Glutamatergic neuron (in vitro differentiated cells): ENCODE measurements around the gene DCLRE1C. TPM values are rescaled to one million over a fixed set of nuclear protein-coding genes. Genes with fewer than 3 reads are reported as not detected.

Experiments used
- DNase-seq: peaks from one replicate; pipeline ENCODE4 v3.0.0; 2022
- H3K27ac Mint-ChIP-seq: one replicate; pipeline ENCODE4 v1.8.0; 2020; ENCODE audit warnings: mild to moderate bottlenecking, mixed read lengths, inconsistent platforms; ENCODE audit not compliant: unreplicated experiment
- H3K27me3 Mint-ChIP-seq: one replicate; pipeline ENCODE4 v1.8.0; 2020; ENCODE audit warnings: mild to moderate bottlenecking, moderate library complexity, mixed read lengths, inconsistent platforms; ENCODE audit not compliant: unreplicated experiment
- H3K36me3 Mint-ChIP-seq: one replicate; pipeline ENCODE4 v1.8.0; 2020; ENCODE audit warnings: mild to moderate bottlenecking, mixed read lengths, inconsistent platforms; ENCODE audit not compliant: unreplicated experiment
- H3K4me1 Mint-ChIP-seq: one replicate; pipeline ENCODE4 v1.8.0; 2020; ENCODE audit warnings: mild to moderate bottlenecking, low read depth, mixed read lengths, inconsistent platforms; ENCODE audit not compliant: unreplicated experiment
- H3K4me3 Mint-ChIP-seq: one replicate; pipeline ENCODE4 v1.8.0; 2020; ENCODE audit warnings: mild to moderate bottlenecking, mixed read lengths, inconsistent platforms; ENCODE audit not compliant: unreplicated experiment
- H3K9me3 Mint-ChIP-seq: one replicate; pipeline ENCODE4 v1.8.0; 2020; ENCODE audit warnings: mild to moderate bottlenecking, moderate library complexity, mixed read lengths, inconsistent platforms; ENCODE audit not compliant: unreplicated experiment
- total RNA-seq: library from RNA; stranded (reverse); fragmentation: NEBNext Ultra II Directional; extraction: Animal tissue kit (Norgen Biotek cat#: 25700); gene quantifications from one replicate; pipeline ENCODE4 v1.2.1, GENCODE V29; 2021; ENCODE audit not compliant: unreplicated experiment
- TF ChIP-seq, protein P1 (sequence below): fragments of 200-600 bp; sonication (generic); IDR thresholded peaks from one replicate; pipeline ENCODE4 v1.5.0; 2021; ENCODE audit not compliant: partially characterized antibody, unreplicated experiment

Gene DCLRE1C
- total RNA-seq, 1 donor from 2014 or later = 8.5 TPM

DNA sequence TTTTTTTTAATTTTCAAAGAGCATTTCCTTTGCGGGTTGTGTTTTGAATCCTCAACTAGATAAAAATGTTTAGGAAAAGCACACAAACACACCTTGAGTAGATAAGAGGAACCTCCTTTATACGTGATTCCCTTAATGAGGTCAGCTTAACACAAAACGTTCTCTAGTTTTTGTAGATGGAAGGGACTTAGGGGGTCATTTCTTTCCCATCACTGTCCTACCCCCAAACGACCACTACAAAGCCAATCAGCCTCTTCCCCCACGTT, 74.0 kb downstream of the DCLRE1C start:
- H3K27me3 Mint-ChIP-seq = peaks cover 11% of the 10 kb centered on the region
- H3K4me3 Mint-ChIP-seq = peak overlapping the region; percentile 92
- H3K27ac Mint-ChIP-seq = peak overlapping the region; percentile 18
- peaks cover 6% of the 10 kb centered on the region for H3K9me3 Mint-ChIP-seq
- TF ChIP-seq, protein P1, sequence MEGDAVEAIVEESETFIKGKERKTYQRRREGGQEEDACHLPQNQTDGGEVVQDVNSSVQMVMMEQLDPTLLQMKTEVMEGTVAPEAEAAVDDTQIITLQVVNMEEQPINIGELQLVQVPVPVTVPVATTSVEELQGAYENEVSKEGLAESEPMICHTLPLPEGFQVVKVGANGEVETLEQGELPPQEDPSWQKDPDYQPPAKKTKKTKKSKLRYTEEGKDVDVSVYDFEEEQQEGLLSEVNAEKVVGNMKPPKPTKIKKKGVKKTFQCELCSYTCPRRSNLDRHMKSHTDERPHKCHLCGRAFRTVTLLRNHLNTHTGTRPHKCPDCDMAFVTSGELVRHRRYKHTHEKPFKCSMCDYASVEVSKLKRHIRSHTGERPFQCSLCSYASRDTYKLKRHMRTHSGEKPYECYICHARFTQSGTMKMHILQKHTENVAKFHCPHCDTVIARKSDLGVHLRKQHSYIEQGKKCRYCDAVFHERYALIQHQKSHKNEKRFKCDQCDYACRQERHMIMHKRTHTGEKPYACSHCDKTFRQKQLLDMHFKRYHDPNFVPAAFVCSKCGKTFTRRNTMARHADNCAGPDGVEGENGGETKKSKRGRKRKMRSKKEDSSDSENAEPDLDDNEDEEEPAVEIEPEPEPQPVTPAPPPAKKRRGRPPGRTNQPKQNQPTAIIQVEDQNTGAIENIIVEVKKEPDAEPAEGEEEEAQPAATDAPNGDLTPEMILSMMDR = no peak
- H3K4me1 Mint-ChIP-seq = peaks cover 22% of the 10 kb centered on the region
- H3K36me3 Mint-ChIP-seq = no peaks in the 10 kb centered on the region
- DNase-seq = no peak

DNA sequence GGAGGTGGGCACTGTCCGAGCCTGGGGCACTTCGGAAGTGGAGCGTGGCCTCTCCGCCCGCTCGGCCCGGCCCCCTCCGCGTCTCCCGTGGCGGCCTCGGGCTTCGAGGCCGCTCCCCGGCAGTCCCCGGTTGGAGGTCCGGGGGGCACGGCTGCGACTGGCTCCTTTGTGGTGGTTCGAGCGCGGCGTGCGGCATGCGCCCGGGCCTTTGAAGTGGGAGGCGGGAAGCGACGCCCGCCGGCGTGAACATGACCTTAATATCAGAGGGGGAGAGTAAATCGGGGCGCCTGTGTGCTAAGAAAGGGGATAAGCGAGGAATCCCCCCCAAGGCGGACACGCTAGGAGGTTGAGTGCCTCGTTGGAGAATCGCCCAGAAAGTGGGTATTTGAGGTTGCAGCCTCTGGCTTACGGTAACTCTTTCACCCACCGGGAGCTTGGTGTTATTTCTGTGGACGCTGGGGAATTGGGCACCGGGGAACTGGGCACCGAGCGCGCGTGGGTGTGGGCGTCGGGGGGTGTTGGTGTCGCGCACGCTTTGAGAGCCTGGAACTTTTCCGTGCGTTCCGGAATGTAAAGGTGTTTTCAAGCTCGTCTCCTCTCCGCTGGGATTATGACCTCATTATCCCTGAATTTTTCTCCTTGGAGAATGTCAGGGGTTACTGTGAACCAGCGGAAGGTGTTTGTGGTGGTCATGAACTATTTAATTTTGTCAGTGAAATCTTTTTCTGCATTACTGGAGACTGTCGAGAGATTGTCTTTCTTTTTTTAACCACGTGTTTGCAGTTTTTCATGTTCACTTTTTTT, 74.6 kb downstream of the DCLRE1C start:
- H3K4me3 Mint-ChIP-seq = peak overlapping the region; percentile 92
- peaks cover 6% of the 10 kb centered on the region for H3K9me3 Mint-ChIP-seq
- H3K27ac Mint-ChIP-seq = peak overlapping the region; percentile 85
- peaks cover 22% of the 10 kb centered on the region for H3K4me1 Mint-ChIP-seq
- DNase-seq = peak; percentile 66
- TF ChIP-seq, protein P1 = no peak
- H3K27me3 Mint-ChIP-seq = peaks cover 11% of the 10 kb centered on the region
- H3K36me3 Mint-ChIP-seq = no peaks in the 10 kb centered on the region

DNA sequence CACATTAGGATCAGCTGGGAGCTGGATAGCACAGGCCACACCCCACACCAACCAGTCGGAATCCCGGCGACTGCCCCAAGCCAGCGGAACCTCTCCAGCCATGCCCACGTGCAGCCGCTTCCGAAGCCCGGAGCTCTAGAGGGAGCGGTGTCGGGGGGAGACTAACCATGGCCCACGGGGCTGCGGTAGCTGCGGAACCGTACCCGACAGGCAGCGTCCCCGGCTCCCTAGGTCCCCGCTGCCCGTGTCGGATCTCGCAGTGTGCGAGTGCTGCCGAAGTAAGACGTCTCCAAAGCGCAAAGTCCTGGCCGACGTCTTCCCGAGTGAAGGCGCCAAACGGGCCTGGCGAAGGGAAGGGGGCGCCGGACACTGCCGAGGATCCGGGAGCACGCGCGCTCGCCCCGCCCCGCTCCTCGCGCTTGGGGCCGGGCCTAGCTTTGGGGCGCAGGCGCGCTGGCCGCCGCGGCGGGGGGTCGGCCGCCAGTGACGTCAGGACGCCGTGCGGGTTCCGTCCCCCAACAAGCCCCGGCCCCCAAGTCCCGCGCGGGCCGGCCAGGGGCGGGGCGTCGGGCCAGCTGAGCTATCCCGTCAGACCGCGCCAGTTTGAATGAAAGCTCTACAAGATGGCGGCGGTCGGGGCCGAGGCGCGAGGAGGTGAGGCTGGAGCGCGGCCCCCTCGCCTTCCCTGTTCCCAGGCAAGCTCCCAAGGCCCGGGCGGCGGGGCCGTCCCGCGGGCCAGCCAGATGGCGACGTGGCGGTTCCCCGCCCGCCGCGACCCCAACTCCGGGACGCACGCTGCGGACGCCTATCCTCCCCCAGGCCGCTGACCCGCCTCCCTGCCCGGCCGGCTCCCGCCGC, 75.4 kb downstream of the DCLRE1C start, which contains the start of gene SUV39H2:
SUV39H2 (plus strand) TSS at position 601 of the 858 bp plus-strand sequence; CDS start at position 624, 23 bp downstream.
- TF ChIP-seq, protein P1 = no peak
- peak within 1 kb of the TSS; percentile 92 for H3K27ac Mint-ChIP-seq

DNA sequence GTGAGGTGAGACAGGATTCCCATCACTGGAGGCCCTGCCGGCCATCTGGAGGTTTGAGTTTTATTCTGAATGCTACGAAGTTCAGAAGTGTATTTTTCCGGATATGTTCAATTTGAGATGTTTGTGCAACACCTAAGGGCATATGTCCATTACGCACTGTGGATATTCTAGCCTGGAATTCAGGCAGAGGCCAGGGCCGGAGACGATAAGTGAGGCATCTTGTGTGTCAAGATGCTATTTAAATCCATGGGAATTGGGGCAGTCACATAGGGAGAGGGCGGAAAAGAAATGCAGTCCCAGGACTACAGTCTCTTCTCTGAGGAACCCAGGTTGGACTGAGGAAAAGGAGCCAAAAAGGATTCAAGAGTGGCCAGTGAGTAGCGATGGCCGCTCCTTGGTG, 77.1 kb downstream of the DCLRE1C start:
- H3K27ac Mint-ChIP-seq = peak overlapping the region; percentile 84
- H3K36me3 Mint-ChIP-seq = no peaks in the 10 kb centered on the region
- peaks cover 6% of the 10 kb centered on the region for H3K9me3 Mint-ChIP-seq
- TF ChIP-seq, protein P1 = no peak
- H3K4me3 Mint-ChIP-seq = peak overlapping the region; percentile 96
- H3K27me3 Mint-ChIP-seq = peaks cover 11% of the 10 kb centered on the region
- DNase-seq = no peak
- H3K4me1 Mint-ChIP-seq = peaks cover 22% of the 10 kb centered on the region

More for the DNA sequence above, 75.4 kb downstream of the DCLRE1C start, which contains the start of gene SUV39H2:
- Mint-ChIP-seq H3K4me1 (peaks cover 22% of the 10 kb centered on the region), H3K9me3 (peaks cover 6% of the 10 kb centered on the region), H3K4me3 (peak within 1 kb of the TSS; percentile 96), H3K36me3 (no peaks in the 10 kb centered on the region), H3K27me3 (peaks cover 11% of the 10 kb centered on the region)
- DNase-seq = peak; percentile 98
